ENCODE data around the gene RNF40. TPM values are rescaled to one million over a fixed set of nuclear protein-coding genes. Genes with fewer than 3 reads are reported as not detected.

RNF40 gene
- total RNA-seq, 1 experiment from 2014 or later, result 87.1 TPM

- DNase-seq (ENCODE audit: extremely low read depth, low read depth), result no peak
Measured at GRCh38 chr16:30761427-30761927, 645 bp upstream of the RNF40 start.

GRCh38 chr16:30762991-30763725, 1.0 kb downstream of the RNF40 start:
- no peak for DNase-seq (ENCODE audit: extremely low read depth, low read depth)

GRCh38 chr16:30764086-30764485, 2.0 kb downstream of the RNF40 start:
- DNase-seq (ENCODE audit: extremely low read depth, low read depth), result no peak

GRCh38 chr16:30764816-30765465, 2.8 kb downstream of the RNF40 start:
- no peak for DNase-seq (ENCODE audit: extremely low read depth, low read depth)

- DNase-seq (ENCODE audit: extremely low read depth, low read depth), result no peak
Measured at GRCh38 chr16:30766206-30766932, 4.2 kb downstream of the RNF40 start.

GRCh38 chr16:30766933-30767284, 4.8 kb downstream of the RNF40 start:
- no peak for DNase-seq (ENCODE audit: extremely low read depth, low read depth)

GRCh38 chr16:30767767-30768465, 5.8 kb downstream of the RNF40 start:
- DNase-seq (ENCODE audit: extremely low read depth, low read depth), result no peak

GRCh38 chr16:30768583-30769181, 6.6 kb downstream of the RNF40 start:
- no peak for DNase-seq (ENCODE audit: extremely low read depth, low read depth)

- no peak for DNase-seq (ENCODE audit: extremely low read depth, low read depth)
Measured at GRCh38 chr16:30769379-30770089, 7.4 kb downstream of the RNF40 start.

- no peak for DNase-seq (ENCODE audit: extremely low read depth, low read depth)
Measured at GRCh38 chr16:30771726-30772125, 9.6 kb downstream of the RNF40 start.

- no peak for DNase-seq (ENCODE audit: extremely low read depth, low read depth)
Measured at GRCh38 chr16:30773826-30774225, 11.7 kb downstream of the RNF40 start.

GRCh38 chr16:30774367-30775130, 12.4 kb downstream of the RNF40 start:
- DNase-seq (ENCODE audit: extremely low read depth, low read depth), result no peak

- DNase-seq (ENCODE audit: extremely low read depth, low read depth), result no peak
Measured at GRCh38 chr16:30775131-30775391, 12.9 kb downstream of the RNF40 start.

- DNase-seq (ENCODE audit: extremely low read depth, low read depth), result peak; percentile 79
Measured at GRCh38 chr16:30775392-30776188, 13.5 kb downstream of the RNF40 start.

GRCh38 chr16:30777591-30778297, 15.6 kb downstream of the RNF40 start:
- no peak for DNase-seq (ENCODE audit: extremely low read depth, low read depth)

GRCh38 chr16:30778549-30779244, 16.6 kb downstream of the RNF40 start:
- no peak for DNase-seq (ENCODE audit: extremely low read depth, low read depth)

- no peak for DNase-seq (ENCODE audit: extremely low read depth, low read depth)
Measured at GRCh38 chr16:30779596-30779995, 17.5 kb downstream of the RNF40 start.

Measured in NCI-H460 (cell line).